Chondrocyte (in vitro differentiated cells): ENCODE results near the gene MYORG. TPM values are rescaled to one million over a fixed set of nuclear protein-coding genes. Genes with fewer than 3 reads are reported as not detected.

ENCODE experiments used
- DNase-seq: peaks from one replicate; pipeline ENCODE4 v3.0.0; 2021; ENCODE audit warnings: mixed read lengths, low spot score
- H3K27ac Mint-ChIP-seq: one replicate; pipeline ENCODE4 v1.8.0; 2021; ENCODE audit warnings: mild to moderate bottlenecking, moderate library complexity, mixed read lengths; ENCODE audit not compliant: unreplicated experiment
- H3K27me3 Mint-ChIP-seq: 2 replicates; pipeline ENCODE4 v1.8.0; 2021; ENCODE audit warnings: low read depth, mixed read lengths
- H3K36me3 Mint-ChIP-seq: 2 replicates; pipeline ENCODE4 v1.8.0; 2021; ENCODE audit warnings: low read depth, mixed read lengths
- H3K4me1 Mint-ChIP-seq: 2 replicates; pipeline ENCODE4 v1.8.0; 2021; ENCODE audit warnings: low read depth, mild to moderate bottlenecking, mixed read lengths
- H3K4me3 Mint-ChIP-seq: one replicate; pipeline ENCODE4 v1.8.0; 2021; ENCODE audit warnings: mild to moderate bottlenecking, moderate library complexity, mixed read lengths; ENCODE audit not compliant: unreplicated experiment
- H3K9me3 Mint-ChIP-seq: 2 replicates; pipeline ENCODE4 v1.8.0; 2021; ENCODE audit warnings: low read depth, mixed read lengths
- CTCF ChIP-seq: fragments of 200-600 bp; sonication (generic); IDR thresholded peaks from 2 replicates; pipeline ENCODE4 v1.5.0; 2021; ENCODE audit warnings: antibody characterized with exemption, mild to moderate bottlenecking, moderate library complexity
- total RNA-seq: library from RNA; stranded (reverse); gene quantifications from 3 replicates; pipeline ENCODE4 v1.2.1, GENCODE V29; 2021

The MYORG gene
- total RNA-seq, 1 donor from 2014 or later, result 6.8 TPM

GRCh38 chr9:34400686-34401602 lies 24.2 kb upstream of the MYORG start:
- H3K9me3 Mint-ChIP-seq, result no peaks in the 10 kb centered on the region
- no peak for TF ChIP-seq CTCF
- H3K4me1 Mint-ChIP-seq, result no peaks in the 10 kb centered on the region
- peaks cover 25% of the 10 kb centered on the region for H3K36me3 Mint-ChIP-seq
- H3K4me3 Mint-ChIP-seq, result no peak overlapping the region
- no peaks in the 10 kb centered on the region for H3K27me3 Mint-ChIP-seq
- H3K27ac Mint-ChIP-seq, result no peak overlapping the region
- DNase-seq, result no peak

- Mint-ChIP-seq H3K27ac (no peak overlapping the region), H3K9me3 (no peaks in the 10 kb centered on the region), H3K4me3 (no peak overlapping the region), H3K27me3 (no peaks in the 10 kb centered on the region), H3K36me3 (peaks cover 25% of the 10 kb centered on the region), H3K4me1 (no peaks in the 10 kb centered on the region)
- TF ChIP-seq CTCF, result no peak
- no peak for DNase-seq
Observed at GRCh38 chr9:34400275-34400674, 23.6 kb upstream of the MYORG start.

- H3K4me3 Mint-ChIP-seq, result no peak overlapping the region
- H3K27ac Mint-ChIP-seq, result no peak overlapping the region
- no peaks in the 10 kb centered on the region for H3K9me3 Mint-ChIP-seq
- H3K36me3 Mint-ChIP-seq, result peaks cover 21% of the 10 kb centered on the region
- no peak for TF ChIP-seq CTCF
- no peak for DNase-seq
- H3K4me1 Mint-ChIP-seq, result no peaks in the 10 kb centered on the region
- no peaks in the 10 kb centered on the region for H3K27me3 Mint-ChIP-seq
Observed at GRCh38 chr9:34399729-34400128, 23.0 kb upstream of the MYORG start.

DNA sequence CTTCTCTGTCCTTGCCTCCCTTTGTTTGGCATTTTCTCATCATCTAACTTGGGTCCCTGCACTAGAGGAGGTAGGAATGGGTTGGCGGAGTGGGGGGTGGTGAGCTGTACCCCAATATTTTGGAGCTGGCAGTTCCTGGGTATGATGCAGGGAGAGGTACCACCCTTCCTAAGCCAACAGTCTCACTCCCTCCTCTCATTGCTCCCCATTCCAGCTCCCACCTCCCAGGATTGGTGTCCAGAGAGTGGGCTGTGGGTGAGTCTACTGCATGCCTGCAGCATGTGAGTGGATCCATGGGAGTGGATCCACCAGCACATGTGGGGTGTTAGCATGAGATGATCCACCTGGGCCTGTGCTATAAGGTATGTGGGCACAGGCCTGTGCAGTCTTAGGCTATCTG lies 22.2 kb upstream of the MYORG start:
- no peaks in the 10 kb centered on the region for H3K4me1 Mint-ChIP-seq
- TF ChIP-seq CTCF, result no peak
- no peak overlapping the region for H3K4me3 Mint-ChIP-seq
- H3K36me3 Mint-ChIP-seq, result peaks cover 21% of the 10 kb centered on the region
- H3K27ac Mint-ChIP-seq, result no peak overlapping the region
- no peaks in the 10 kb centered on the region for H3K27me3 Mint-ChIP-seq
- DNase-seq, result no peak
- no peaks in the 10 kb centered on the region for H3K9me3 Mint-ChIP-seq

- TF ChIP-seq CTCF, result no peak
- H3K27ac Mint-ChIP-seq, result no peak overlapping the region
- DNase-seq, result peak; percentile 42
- H3K9me3 Mint-ChIP-seq, result no peaks in the 10 kb centered on the region
- no peaks in the 10 kb centered on the region for H3K27me3 Mint-ChIP-seq
- no peaks in the 10 kb centered on the region for H3K4me1 Mint-ChIP-seq
- peaks cover 16% of the 10 kb centered on the region for H3K36me3 Mint-ChIP-seq
- H3K4me3 Mint-ChIP-seq, result no peak overlapping the region
Observed at GRCh38 chr9:34396276-34397214, 19.8 kb upstream of the MYORG start.
